ENCODE measurements around the gene DOCK11.
"Not testable (repeated sequence)": the region's sequence is repeated elsewhere in the genome, so short reads cannot be mapped to it uniquely, and the experiment has no call there.

The DOCK11 gene

DNA sequence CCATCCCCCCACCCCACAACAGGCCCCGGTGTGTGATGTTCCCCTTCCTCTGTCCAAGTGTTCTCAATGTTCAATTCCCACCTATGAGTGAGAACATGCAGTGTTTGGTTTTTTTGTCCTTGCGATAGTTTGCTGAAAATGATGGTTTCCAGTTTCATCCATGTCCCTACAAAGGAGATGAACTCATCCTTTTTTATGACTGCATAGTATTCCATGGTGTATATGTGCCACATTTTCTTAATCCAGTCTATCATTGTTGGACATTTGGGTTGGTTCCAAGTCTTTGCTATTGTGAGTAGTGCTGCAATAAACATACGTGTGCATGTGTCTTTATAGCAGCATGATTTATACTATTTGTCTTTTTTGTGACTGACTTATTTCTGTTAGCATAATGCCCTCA, 236.9 kb downstream of the DOCK11 start:
- DNase-seq (ENCODE audit: low spot score) = not testable (repeated sequence)

DNA sequence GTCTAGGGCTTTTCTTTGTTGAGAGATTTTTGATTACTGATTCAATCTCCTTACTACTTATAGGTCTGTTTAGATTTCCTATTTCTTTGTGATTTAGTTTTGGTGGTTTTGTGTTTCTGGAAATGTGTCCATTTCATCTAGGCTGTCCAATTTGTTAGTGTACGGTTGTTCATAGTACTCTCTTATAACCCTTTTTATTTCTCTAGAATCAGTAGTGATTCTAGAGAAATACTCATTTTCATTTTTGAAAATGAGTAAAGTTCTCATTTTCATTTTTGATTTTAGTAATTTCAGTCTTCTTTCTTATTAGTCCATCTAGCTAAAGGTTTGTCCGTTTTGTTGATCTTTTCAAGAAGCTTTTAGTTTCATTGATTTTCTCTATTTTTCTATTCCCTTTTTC, 239.3 kb downstream of the DOCK11 start:
- DNase-seq (ENCODE audit: low spot score) = no peak

Small RNA genes lying within 50 kb of the gene (small RNA-seq; reads per million reads assigned to genes)
- 0 reads per million in 2 experiments for gene RF00019
